Measurements from ENCODE around the gene TNFSF12.

TNFSF12 gene

DNA sequence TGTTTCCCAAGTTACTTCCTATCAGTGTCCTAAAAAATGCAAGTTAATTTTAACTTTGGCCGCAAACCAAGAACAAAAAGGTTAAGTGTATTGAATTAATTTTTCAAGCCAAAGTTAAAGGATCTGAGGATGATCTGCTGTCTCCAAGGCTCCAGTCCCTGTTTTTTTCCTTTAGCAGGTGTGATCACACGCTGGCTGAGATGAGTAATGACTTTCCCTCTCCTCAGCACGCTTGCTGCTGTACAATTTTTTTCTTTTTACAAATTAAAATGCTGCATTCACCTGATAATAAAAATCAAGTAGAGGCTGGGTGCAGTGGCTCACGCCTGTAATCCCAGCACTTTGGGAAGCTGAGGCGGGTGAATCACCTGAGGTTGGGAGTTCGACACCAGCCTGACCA lies 3.9 kb upstream of the TNFSF12 start:
- DNase-seq, result no peak

GRCh38 chr17:7549401-7550055 lies 670 bp downstream of the TNFSF12 start:
- DNase-seq, result no peak

- no peak for DNase-seq
Observed at GRCh38 chr17:7550344-7550743, 1.5 kb downstream of the TNFSF12 start.

DNA sequence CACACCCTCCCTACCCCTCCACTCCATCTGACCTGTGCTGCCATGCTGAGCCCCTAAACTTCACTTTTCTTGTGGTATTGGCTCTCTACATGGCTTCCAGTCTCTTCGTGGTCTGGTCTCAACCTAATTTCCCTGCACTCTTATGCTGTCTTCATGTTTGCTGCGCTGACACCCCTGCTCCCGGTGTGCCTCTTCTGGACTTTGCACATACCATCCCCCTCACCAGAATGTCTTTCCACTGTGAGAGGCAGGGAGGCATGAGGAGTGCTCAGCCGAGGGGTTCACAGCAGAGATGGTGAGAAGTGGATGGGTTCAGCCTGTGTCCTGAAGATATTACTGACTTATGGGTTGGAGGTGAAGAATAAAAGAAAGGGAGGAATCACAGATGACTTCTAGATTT lies 2.5 kb downstream of the TNFSF12 start:
- no peak for DNase-seq

GRCh38 chr17:7552621-7553051 lies 3.8 kb downstream of the TNFSF12 start:
- DNase-seq, result no peak

DNA sequence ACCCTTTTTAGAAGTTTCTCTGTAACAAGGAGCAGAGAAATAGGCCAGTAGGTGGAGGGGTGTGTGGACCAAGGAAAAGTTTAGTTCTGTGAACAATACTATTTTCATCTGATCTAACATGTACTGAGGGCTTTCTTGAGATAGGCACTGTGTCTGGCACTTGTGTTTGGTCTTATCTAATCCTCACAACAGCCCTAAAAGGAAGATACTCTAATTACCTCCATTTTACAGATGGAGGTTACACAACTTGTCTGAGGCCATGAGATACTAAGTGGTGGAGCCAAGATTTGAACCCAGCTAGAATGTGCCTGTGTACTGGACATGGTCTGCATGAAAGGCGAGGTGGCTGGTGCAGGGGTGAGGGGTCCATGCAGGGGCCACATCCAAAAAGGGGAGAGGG lies 4.5 kb downstream of the TNFSF12 start:
- no peak for DNase-seq

DNA sequence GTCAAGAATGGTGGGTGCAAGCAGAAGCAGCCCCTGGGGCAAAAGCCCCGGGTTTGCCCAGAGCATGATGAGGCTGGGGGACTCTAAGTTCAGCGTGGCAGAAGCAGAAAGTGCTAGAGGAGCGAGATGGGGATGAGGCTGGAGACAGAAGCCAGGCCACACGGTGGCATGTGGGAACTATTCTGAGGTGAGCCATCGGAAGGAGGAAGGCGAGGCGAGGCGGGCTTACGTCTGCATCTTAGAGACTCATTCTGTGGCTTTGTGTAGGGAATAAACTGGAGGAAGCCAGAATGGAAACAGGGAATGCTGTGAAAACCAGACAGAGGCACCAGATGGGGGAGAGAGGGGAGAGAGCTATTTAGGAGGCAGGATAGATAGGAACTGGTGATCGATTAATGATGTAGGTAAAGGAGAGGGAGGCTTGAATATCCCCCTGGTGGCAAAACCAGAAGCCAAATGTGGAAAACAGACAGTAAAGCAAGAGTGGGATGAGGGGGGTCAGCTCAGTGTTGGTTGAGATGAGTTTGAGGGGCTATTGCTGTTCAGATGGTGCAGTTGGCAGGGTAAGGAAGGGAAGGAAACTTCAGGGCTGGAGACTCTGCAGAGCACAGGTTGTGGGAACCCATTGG lies 6.6 kb downstream of the TNFSF12 start:
- DNase-seq, result no peak

- no peak for DNase-seq
Observed at GRCh38 chr17:7556627-7557026, 7.8 kb downstream of the TNFSF12 start.

- DNase-seq, result no peak
Observed at GRCh38 chr17:7557147-7557764, 8.4 kb downstream of the TNFSF12 start.

DNA sequence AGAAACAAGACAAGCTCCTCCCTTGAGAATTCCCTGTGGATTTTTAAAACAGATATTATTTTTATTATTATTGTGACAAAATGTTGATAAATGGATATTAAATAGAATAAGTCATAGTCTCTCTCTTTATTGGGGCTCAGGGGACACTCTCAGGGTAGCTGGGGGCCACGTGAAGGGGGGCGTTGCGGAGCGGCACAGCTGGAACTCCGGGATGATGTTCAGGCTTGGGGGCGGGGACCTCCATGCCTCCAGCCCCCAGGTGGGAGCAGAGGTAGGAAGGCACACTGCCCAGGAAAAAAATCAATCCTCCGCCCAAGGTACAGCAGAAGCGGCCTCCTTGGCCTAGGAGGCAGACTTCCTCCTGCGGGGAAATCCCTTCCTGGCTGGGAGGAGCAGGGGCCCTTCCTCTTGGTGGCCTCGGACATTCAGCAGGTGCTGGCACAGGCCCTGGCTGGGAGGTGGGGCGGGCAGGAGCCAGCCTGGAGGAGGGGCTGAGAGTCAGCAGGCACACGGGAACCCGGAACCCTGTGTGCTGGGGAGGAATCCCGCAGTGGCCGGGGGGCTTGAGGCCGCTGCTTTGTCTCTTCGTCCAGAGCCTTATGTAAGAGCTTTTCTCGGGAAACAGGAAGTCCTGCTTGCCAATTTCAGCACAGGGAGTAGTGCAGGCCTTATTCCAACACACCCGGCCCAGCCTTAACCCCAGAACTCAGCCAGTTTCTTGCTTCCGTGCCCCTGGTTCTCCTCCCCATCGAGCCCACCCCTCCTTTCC lies 9.1 kb downstream of the TNFSF12 start:
- DNase-seq, result no peak

DNA sequence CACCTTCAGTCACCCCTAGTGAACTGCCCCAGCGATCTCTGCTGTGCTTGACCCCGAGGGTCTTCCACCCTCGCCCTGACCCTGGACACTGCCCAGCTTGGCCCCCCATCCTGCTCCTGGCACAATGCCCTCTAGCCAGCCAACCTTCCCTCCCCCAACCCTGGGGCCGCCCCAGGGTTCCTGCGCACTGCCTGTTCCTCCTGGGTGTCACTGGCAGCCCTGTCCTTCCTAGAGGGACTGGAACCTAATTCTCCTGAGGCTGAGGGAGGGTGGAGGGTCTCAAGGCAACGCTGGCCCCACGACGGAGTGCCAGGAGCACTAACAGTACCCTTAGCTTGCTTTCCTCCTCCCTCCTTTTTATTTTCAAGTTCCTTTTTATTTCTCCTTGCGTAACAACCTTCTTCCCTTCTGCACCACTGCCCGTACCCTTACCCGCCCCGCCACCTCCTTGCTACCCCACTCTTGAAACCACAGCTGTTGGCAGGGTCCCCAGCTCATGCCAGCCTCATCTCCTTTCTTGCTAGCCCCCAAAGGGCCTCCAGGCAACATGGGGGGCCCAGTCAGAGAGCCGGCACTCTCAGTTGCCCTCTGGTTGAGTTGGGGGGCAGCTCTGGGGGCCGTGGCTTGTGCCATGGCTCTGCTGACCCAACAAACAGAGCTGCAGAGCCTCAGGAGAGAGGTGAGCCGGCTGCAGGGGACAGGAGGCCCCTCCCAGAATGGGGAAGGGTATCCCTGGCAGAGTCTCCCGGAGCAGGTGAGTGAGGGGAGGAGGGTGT lies 9.9 kb downstream of the TNFSF12 start, which contains the start of gene TNFSF13:
Gene TNFSF13, plus strand, starts transcription at position 207 of the 776 bp plus-strand sequence. Its CDS starts 290 bp downstream, at position 497.
- no peak for DNase-seq

GRCh38 chr17:7559320-7560171 lies 10.7 kb downstream of the TNFSF12 start:
- no peak for DNase-seq

DNA sequence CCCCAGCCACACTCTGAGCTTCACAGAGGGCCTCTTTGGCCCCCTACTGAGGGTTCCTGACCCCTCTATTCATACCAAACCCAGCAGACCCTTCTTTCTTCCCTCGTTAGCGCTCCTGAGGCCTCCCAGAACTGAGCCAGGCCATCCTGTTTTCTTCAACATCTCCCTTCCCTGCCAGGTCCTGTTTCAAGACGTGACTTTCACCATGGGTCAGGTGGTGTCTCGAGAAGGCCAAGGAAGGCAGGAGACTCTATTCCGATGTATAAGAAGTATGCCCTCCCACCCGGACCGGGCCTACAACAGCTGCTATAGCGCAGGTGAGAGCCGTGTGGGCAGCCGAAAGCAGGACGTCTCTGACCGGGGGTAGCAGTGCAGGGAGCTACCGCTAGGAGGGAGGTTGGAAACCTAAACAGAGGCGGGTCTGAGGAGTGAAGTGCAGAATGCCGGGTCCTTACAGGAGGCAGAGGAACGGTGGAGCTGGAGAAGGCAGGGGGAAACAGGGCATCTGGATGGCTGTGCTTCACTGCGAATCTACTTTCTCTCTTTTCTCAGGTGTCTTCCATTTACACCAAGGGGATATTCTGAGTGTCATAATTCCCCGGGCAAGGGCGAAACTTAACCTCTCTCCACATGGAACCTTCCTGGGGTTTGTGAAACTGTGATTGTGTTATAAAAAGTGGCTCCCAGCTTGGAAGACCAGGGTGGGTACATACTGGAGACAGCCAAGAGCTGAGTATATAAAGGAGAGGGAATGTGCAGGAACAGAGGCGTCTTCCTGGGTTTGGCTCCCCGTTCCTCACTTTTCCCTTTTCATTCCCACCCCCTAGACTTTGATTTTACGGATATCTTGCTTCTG lies 11.5 kb downstream of the TNFSF12 start:
- no peak for DNase-seq

DNA sequence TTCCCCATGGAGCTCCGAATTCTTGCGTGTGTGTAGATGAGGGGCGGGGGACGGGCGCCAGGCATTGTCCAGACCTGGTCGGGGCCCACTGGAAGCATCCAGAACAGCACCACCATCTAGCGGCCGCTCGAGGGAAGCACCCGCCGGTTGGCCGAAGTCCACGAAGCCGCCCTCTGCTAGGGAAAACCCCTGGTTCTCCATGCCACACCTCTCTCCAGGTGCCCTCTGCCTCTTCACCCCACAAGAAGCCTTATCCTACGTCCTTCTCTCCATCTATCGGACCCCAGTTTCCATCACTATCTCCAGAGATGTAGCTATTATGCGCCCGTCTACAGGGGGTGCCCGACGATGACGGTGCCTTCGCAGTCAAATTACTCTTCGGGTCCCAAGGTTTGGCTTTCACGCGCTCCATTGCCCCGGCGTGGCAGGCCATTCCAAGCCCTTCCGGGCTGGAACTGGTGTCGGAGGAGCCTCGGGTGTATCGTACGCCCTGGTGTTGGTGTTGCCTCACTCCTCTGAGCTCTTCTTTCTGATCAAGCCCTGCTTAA lies 12.2 kb downstream of the TNFSF12 start:
- peak; percentile 91 for DNase-seq

DNA sequence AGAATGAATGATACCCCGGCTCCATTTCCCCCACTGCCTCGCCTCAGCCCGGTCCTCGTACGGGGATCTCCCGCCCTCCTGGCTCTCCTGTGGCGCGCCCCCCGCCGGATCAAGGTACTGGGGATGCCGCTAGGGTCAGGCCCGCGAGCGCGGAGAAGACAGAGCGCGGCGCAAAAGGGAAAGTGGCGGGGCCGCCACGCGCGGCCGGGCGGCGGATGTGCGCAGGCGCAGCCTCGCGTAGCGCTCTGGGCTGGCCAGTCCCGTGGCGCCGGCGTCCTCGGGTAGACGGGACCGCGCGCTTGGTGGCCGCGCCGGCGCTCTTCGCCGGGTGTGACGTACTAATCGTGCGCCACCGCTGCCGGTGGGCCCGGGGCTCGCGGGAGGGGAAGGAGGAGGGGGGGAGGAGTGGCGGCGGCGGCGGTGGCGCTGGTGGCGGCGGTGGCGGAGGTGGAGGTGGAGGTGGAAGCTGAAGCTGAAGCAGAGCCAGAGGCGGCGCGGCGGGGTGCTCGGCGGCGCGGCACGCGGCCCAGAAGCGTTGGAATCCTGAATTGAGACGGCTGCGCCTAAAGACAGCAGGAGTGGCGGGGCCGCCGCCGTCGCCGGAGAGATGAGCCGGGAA lies 12.8 kb downstream of the TNFSF12 start, which contains the start of gene SENP3:
Gene SENP3, plus strand, starts transcription at position 331 of the 619 bp plus-strand sequence. CDS start 1,158 bp downstream, outside the sequence.
- DNase-seq, result peak; percentile 80

GRCh38 chr17:7562208-7562605 lies 13.3 kb downstream of the TNFSF12 start:
- DNase-seq, result no peak

DNA sequence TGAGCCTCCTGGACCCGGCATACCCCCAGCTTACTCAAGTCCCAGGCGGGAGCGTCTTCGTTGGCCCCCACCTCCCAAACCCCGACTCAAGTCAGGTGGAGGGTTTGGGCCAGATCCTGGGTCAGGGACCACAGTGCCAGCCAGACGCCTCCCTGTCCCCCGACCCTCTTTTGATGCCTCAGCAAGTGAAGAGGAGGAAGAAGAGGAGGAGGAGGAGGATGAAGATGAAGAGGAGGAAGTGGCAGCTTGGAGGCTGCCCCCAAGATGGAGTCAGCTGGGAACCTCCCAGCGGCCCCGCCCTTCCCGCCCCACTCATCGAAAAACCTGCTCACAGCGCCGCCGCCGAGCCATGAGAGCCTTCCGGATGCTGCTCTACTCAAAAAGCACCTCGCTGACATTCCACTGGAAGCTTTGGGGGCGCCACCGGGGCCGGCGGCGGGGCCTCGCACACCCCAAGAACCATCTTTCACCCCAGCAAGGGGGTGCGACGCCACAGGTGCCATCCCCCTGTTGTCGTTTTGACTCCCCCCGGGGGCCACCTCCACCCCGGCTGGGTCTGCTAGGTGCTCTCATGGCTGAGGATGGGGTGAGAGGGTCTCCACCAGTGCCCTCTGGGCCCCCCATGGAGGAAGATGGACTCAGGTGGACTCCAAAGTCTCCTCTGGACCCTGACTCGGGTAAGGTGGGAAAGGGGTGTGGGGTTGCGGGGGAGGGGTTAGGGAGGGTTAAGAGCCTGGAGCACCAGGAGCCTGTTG lies 14.4 kb downstream of the TNFSF12 start:
- no peak for DNase-seq

DNA sequence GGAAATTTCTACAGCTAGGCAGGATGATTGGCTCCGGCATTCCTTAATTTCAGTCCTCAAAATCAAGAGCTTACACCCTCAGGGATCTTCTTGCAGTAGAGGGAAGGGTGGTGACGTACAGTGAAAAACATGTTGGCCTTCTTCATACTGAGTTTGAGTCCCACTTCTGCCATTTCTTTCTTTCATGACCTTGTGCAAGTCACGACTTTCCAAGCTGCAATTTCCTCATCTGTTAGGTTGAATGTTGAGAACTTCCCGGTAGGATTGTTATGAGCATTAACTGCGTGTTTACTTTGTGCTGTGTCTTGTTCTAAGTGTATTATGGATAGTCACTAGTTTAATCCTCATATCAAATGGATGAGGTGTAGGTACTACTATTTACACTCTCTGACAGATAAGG lies 20.7 kb downstream of the TNFSF12 start:
- DNase-seq, result no peak

GRCh38 chr17:7570351-7570750 lies 21.5 kb downstream of the TNFSF12 start:
- no peak for DNase-seq
